GM12872 (cell line): Measurements from ENCODE around the gene HPCAL1.

Source experiments
- CTCF ChIP-seq: IDR thresholded peaks from 3 replicates; pipeline ENCODE4 v1.5.1; 2011; ENCODE audit warnings: low read depth, mild to moderate bottlenecking, low read length, moderate library complexity; ENCODE audit not compliant: insufficient read depth

The HPCAL1 gene

GRCh38 chr2:10360850-10361588, 58.3 kb downstream of the HPCAL1 start:
- TF ChIP-seq CTCF = no peak

- TF ChIP-seq CTCF = no peak
Measured at GRCh38 chr2:10362096-10362897, 59.6 kb downstream of the HPCAL1 start.

GRCh38 chr2:10362898-10363454, 60.3 kb downstream of the HPCAL1 start:
- no peak for TF ChIP-seq CTCF

DNA sequence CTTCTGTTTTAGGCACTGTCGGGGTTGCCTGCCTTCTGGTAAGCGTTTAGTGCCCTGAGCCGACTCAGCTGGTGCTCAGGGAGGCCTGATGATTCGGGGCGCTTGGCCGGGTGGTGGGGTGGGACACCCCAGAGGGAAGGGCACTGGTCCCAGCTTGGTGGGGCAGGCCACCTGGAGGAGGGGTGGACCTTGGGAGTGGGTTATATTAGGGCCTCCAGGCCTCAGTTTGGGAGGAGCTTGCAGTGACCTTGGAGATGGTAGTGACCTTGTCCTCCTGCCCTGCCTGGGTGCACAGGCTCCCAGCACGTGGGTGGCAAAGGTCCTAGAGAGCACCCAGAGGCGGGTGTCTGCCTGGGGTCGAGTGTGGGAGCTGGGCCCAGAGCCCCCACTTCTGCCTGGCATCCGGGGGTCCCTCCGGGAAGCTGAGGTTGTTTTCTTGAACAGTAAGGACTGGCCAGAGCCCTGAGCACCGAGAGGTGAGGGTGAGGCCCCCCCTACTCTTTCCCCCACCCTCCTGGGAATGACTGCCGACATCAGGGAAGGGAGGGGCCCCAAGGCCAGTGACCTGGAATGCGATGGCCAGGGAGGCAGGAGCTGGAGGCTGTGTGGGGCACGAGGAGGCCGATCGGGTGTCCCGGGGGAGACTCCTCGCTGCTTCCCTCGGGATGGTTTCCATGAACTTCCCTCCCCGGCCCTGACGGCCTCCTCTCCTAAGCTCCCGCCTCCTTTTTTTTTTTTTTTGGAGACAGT, 61.3 kb downstream of the HPCAL1 start:
- no peak for TF ChIP-seq CTCF

- TF ChIP-seq CTCF = no peak
Measured at GRCh38 chr2:10365412-10365811, 62.7 kb downstream of the HPCAL1 start.

- TF ChIP-seq CTCF = no peak
Measured at GRCh38 chr2:10366601-10367270, 64.0 kb downstream of the HPCAL1 start.
